Hematopoietic multipotent progenitor cell treated with erythropoietin and hydrocortisone succinate and interleukin-3 and kit ligand, for 15 days (in vitro differentiated cells): ENCODE results near the gene NHLRC4.

Source experiments
- DNase-seq: peaks from one replicate; pipeline ENCODE4 v3.0.0-alpha.2; 2015; ENCODE audit warnings: low spot score

Gene NHLRC4

GRCh38 chr16:553601-554296 is 13.1 kb upstream of the NHLRC4 start:
- DNase-seq, result no peak

DNA sequence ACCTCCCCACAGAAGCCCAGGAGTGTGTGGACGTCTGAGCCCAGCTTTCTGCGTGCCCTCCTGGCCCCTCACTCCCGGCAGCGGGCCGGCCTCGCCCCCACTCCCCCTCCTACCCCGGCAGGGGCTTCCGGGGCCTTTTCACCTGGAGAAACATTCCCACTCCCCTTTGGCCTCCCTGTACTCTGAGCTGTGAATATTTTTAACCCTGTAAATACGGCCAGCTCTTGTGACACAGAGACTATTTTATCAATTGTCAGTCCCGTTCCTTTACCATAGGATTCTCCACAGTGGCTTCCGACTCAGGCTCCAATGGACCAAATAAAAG is 12.5 kb upstream of the NHLRC4 start:
- DNase-seq, result no peak

DNA sequence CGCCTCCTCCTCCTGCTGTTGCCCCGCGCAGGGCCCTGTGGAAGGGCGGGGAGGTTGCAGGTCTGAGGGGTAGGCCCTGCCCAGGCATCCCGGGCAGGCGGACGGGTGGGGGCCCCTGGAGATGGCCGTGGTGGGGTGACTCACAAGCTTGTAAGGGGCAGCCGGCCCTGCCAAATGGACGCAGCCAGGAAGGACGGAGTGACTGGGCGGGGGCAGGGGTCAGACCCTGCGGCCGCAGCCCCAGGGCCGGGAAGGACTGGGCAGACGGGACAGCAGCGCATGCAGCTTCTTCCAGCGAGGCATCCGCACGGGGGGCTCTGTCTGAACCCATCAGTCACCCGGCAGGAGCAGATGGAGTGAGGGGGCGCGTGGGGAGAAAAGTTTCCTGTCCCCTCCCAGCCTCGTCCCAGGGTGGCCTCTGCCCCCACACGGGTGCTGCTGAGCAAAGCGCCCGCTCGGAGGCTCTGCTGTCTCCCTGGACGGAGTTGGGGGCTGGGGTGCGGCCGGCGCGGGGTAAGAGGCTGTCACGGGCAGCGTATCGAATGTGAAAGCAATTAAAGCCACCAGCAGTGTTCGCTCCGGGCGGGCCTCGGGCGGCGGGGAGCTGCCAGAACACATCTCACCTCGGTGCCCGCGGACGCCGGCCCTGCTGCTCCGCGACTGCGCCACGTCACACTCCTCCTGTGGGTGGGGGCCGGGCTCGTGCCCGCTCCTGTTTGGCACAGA is 12.0 kb upstream of the NHLRC4 start:
- no peak for DNase-seq

DNA sequence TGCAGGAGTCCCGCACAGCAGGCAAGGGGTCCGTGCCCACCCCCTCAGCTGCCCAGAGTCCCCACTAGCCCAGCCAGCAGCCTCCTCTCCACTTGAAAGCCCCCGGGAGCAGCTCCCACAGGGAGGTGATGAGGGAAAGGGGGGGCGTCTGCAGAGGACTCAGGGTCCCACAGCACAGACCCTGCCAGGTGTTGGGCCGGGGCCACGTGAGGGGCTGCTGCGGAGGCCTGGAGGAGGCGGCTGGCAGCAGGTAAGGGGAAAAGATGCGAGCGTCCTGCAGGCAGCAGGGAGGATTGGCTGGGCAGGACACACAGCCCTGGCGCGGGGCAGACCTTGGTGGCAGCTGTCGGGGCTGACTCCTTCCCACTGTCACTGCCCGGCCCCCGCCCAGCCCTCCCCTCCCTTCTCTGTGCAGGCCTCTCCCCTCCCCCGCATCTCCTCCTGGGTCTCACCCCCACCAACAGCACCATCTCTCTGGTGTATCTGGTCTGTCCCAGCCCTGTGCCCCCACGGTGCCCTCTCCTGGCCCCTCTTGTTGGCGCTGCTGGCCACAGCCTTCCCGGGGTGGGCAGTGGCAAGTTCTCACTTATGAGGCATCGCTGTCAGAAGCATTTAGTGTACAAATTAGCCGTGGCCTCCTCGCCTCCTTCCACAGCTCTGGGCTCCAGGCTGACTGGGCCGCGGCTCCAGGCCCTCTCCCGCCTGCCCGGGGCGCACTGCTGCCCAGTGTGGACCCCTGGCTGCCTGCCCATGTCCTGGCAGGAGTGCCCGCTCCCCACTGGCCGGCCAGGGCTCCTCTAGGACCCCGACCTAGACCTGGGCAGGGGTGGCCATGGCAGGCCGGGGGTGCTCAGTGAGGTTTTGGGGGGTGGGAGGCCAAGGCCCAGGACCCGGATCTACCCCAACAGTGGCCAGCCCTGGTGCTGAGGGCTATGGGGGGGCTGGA is 11.0 kb upstream of the NHLRC4 start:
- no peak for DNase-seq

DNA sequence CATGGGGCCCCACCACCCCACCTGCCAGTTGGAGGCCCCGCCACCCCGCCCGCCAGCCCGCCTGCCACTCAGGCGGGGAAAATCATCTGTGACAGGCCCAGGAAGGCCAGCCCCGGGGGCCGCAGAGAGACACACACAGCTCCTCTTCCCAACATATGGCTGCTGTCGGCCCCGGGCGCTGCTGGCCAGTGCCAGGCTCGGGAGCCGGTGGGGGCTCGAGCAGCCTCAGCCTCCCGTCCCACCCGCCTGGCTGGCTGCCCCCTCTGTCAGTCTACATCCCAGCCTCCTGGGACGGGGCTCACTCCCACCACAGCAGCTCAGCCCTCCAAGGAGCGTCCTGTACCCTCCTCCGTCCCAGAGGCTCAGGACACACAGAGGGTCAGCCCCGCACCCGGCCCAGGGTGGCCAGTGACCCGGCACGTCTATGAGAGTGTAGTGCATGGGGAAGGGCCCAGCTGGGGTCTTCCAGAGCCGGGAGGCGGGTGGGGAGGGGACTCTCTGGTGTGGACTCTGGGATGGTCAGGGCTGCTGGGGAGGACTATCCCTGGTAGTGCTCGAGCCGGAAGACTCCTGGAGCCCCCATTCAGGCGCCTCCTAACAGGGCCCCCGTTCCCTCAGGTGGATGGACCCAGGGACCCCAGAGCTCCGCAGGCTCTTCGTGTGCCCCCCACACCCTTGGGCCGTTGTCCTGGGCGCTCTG is 10.2 kb upstream of the NHLRC4 start:
- no peak for DNase-seq

- DNase-seq, result no peak
Measured at GRCh38 chr16:557463-558297, 9.1 kb upstream of the NHLRC4 start.

- DNase-seq, result no peak
Measured at GRCh38 chr16:558298-559020, 8.3 kb upstream of the NHLRC4 start.

DNA sequence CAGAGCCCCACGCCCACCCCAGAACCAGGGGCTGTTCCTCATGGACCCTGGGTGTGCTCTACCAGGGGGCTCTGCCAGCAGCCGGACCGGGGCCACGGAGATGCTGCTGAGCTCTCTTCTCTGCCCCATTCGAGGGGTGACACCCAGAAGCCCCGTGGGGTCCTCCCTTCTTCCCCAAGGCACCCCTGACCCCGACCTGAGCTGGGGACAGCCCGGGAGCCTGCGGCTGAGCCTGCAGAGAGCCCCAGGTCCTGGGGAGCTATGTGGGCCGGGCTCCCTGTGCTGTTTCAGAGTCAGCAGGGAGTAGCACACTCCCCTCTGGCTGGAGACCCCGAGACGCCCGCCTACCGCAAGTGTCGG is 7.8 kb upstream of the NHLRC4 start:
- no peak for DNase-seq

DNA sequence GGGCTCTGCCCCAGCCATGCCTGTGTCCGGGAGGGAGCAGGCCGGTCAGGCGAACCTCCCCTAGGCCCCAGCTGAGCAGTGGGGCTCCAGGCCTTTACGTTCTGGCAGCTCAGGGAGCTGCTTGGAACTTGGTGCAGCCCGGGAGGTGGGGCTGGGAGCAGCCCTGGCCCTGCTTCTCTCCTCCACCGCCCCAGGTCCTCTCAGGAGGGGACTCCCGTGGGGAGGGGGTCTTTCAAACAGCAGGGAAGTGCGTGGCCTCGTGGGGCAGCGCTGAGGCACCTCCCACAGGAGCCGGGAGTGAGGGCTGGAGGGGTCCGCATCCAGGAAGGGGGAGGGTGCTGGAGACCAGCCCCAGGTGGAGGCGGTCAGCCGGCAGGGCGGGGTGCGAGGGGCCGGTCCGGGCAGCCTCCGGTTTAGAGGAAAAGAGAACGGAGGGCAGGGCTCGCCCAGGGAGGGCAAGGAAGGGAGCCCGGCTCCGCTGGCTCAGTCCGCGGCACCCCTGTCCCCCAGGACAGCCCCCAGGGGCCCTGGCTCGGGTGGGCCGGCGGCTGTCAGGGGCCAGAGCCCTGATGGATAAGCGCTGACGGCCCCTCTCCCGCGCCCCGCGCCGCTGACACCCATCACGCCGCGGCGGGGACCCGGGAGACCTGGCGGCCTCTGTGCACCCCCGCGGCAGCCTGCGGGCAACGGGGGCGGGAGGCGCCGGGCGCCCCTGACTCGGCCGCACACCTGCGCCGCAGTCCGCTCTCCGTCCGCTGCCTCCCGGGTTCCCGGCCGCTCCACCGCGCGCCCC is 7.2 kb upstream of the NHLRC4 start:
- DNase-seq, result no peak

GRCh38 chr16:560204-560700 is 6.6 kb upstream of the NHLRC4 start, which contains the start of gene PRR35:
Gene PRR35 (plus strand): TSS chr16:560394. CDS start chr16:563295, 2,901 bp downstream.
- DNase-seq, result no peak

DNA sequence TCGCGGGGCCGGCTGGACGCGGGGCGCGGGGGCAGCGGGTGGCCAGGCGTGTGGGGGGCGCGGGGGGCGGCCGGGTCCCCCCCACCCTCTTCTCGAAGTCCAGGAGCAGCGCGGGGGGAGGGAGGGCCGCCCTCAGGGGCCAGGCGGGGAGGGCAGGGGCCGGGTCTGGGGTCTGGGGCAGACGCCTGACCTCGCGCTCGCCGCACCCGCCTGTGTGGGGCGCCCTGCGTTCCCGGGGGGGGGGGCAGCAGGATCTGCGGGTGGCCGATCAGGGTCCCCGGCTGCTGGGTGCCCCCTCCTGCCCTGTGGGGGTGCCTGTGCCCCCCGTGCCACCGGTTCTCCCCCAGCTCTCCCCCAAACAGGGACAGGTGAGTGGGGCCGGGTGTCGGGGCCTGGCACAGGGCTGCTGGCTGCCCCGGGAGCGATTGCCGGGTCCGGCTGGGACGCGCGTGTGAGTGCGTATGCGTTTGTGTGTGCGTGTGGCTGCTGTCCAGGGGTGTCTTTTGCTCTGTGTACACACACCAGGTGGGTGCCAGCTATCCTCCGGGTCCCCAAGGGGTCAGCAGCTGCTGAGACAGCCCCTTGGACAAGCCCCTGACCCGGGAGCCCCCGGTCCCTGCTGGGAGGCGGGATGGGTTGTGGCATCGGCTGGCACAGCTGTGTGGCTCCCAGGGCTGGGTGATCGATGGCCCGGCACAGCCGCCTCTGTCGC is 5.9 kb upstream of the NHLRC4 start:
- no peak for DNase-seq

- DNase-seq, result no peak
Measured at GRCh38 chr16:561413-561794, 5.4 kb upstream of the NHLRC4 start.

- no peak for DNase-seq
Measured at GRCh38 chr16:561957-562938, 4.6 kb upstream of the NHLRC4 start.

GRCh38 chr16:563072-563644 is 3.6 kb upstream of the NHLRC4 start:
- DNase-seq, result no peak

DNA sequence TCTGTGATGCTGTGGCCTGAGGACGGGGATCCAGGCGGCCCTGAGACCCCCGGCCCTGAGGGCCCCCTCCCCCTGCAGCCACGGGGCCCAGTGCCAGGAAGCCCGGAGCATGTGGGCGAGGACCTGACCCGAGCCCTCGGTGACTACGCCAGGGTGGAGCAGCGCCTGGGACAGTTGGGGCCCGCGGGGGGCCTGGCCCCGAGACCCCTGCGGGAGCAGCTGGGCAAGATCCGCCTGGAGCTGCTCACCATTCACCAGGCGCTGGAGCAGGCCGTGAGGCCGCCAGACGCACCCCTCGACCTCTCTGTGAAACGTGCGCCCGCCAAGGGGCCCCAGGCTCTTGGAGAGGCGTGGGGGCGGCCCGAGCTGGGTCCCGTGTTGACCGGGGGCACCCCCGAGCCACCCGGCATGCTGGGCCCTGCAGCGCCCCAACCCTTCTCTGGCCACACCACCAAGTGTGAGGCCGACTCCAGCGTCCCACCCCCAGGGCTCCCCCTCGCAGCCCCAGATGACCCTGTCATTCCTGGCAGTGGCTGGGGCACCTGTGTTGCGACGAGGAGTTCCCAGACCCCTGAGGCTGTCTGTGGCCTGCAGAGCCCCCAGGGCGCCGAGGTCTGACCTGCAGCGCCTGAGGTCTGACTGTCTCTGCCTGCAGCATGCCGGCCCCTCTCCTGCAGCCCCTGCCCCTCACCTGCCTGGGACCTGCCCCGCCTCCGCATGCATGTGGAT is 2.0 kb upstream of the NHLRC4 start:
- no peak for DNase-seq
